SK-N-SH treated with all-trans-retinoic acid at 6 μM for 48 hours (cell line): ENCODE data around the gene FAF2.

Source experiments
- BACH2 ChIP-seq: fragments of 250-450 bp; sonication (Bioruptor Pico); IDR thresholded peaks from 2 replicates; pipeline ENCODE4 v1.9.0; 2021; ENCODE audit warnings: mild to moderate bottlenecking, borderline replicate concordance
- RARB ChIP-seq: fragments of 250-450 bp; sonication (Bioruptor Pico); IDR thresholded peaks from 2 replicates; pipeline ENCODE4 v1.8.0; 2021; ENCODE audit warnings: mild to moderate bottlenecking, moderate library complexity
- ZNF70 ChIP-seq: fragments of 450-650 bp; formaldehyde crosslinking; IDR thresholded peaks from 2 replicates; pipeline ENCODE4 v1.5.0; 2020; ENCODE audit warnings: mild to moderate bottlenecking, moderate library complexity
- TF ChIP-seq, protein P1 (sequence below): fragments of 250-450 bp; sonication (Bioruptor Pico); IDR thresholded peaks from 2 replicates; pipeline ENCODE4 v1.8.0; 2020; ENCODE audit warnings: mild to moderate bottlenecking, moderate library complexity, borderline replicate concordance

DNA sequence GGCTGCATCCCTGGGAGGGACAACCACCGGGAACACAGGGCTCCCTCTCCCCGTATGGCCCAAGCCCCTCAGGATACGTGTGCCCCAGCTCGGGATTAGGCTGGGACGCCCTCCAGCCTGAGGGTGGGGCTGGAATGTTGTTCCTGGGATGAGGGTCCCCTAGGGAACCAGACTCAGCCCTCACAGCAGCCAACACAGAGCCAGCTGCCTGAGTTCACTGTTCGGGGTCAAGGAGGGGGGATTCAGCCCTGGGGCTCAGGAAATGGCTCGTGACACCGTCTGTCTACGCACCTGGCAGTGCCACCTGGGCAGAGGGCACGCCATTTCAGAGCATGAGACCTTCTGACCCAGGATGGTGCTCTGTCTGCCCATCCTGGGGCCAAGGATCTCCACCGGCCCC lies 80.1 kb downstream of the FAF2 start:
- TF ChIP-seq BACH2 (CRISPR knock-in tag) = no peak
- TF ChIP-seq, protein P1, sequence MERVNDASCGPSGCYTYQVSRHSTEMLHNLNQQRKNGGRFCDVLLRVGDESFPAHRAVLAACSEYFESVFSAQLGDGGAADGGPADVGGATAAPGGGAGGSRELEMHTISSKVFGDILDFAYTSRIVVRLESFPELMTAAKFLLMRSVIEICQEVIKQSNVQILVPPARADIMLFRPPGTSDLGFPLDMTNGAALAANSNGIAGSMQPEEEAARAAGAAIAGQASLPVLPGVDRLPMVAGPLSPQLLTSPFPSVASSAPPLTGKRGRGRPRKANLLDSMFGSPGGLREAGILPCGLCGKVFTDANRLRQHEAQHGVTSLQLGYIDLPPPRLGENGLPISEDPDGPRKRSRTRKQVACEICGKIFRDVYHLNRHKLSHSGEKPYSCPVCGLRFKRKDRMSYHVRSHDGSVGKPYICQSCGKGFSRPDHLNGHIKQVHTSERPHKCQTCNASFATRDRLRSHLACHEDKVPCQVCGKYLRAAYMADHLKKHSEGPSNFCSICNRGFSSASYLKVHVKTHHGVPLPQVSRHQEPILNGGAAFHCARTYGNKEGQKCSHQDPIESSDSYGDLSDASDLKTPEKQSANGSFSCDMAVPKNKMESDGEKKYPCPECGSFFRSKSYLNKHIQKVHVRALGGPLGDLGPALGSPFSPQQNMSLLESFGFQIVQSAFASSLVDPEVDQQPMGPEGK = no peak
- no peak for TF ChIP-seq ZNF70
- no peak for TF ChIP-seq RARB (CRISPR knock-in tag)
